Kidney (tissue), 14 donors: Measurements from ENCODE around the gene SETD1B. TPM values are rescaled to one million over a fixed set of nuclear protein-coding genes. Genes with fewer than 3 reads are reported as not detected.

Experiments used
- DNase-seq, 5 donors: peaks; one replicate each; pipeline ENCODE4 v3.0.0-alpha.2; 2013 to 2020
- FAIRE-seq: peaks from 2 replicates; lab custom pipeline; 2012; peaks lifted over from hg19 to GRCh38; lab: Jason Lieb, UNC
- H3K27ac ChIP-seq, 2 donors: one replicate each; pipeline ENCODE4 v1.7.0; 2013; ENCODE audit warnings: low read depth in 2 of 2, low read length in 2 of 2, inconsistent platforms in 1 of 2
- H3K27me3 ChIP-seq: one replicate; pipeline ENCODE4 v1.7.1; 2013; ENCODE audit warnings: low read length, inconsistent platforms; ENCODE audit not compliant: control insufficient read depth, insufficient read depth
- H3K36me3 ChIP-seq, 3 donors: one replicate each; pipeline versions ENCODE4 v1.7.0 to v1.7.1; 2013; ENCODE audit warnings: low read length in 3 of 3, control low read depth in 1 of 3, inconsistent platforms in 1 of 3; ENCODE audit not compliant: insufficient read depth in 3 of 3, control insufficient read depth in 2 of 3
- H3K4me1 ChIP-seq, 3 donors: one replicate each; pipeline versions ENCODE4 v1.7.0 to v1.7.1; 2013; ENCODE audit warnings: low read length in 3 of 3, inconsistent platforms in 1 of 3, low read depth in 1 of 3; ENCODE audit not compliant: control insufficient read depth in 2 of 3, insufficient read depth in 2 of 3
- H3K4me3 ChIP-seq, 3 donors: one replicate each; pipeline versions ENCODE4 v1.7.0 to v1.8.1; 2013; ENCODE audit warnings: low read length in 3 of 3, control low read depth in 1 of 3, inconsistent platforms in 1 of 3
- H3K9ac ChIP-seq, 3 donors: one replicate each; pipeline versions ENCODE4 v1.7.0 to v1.7.1; 2013; ENCODE audit warnings: low read length in 3 of 3, control low read depth in 1 of 3, inconsistent platforms in 1 of 3
- H3K9me3 ChIP-seq, 3 donors: one replicate each; pipeline versions ENCODE4 v1.7.0 to v1.7.1; 2013; ENCODE audit warnings: low read length in 3 of 3, control low read depth in 1 of 3, inconsistent platforms in 1 of 3; ENCODE audit not compliant: control insufficient read depth in 2 of 3, insufficient read depth in 1 of 3
- CTCF ChIP-seq: IDR thresholded peaks from 3 replicates; pipeline ENCODE4 v1.5.1; 2012; ENCODE audit warnings: mild to moderate bottlenecking, moderate library complexity, borderline replicate concordance; ENCODE audit not compliant: insufficient read depth; ENCODE audit errors: extremely low read depth
- intact Hi-C: fragments of 100-400 bp; cut with DNase I; formaldehyde crosslinking; loops from one replicate; pipeline ENCODE4 v1.11.1; 2022
- polyA plus RNA-seq: library from polyadenylated mRNA; stranded (reverse); fragments of 350-450 nt; fragmentation: Illumina TruSeq; extraction: RNeasy Lipid Tissue Mini Kit (QIAGEN cat#74804); gene quantifications from one replicate; pipeline ENCODE4 v1.2.3, GENCODE V29; 2014; ENCODE audit warnings: low read depth, low replicate concordance; ENCODE audit not compliant: insufficient read depth
- total RNA-seq: library from RNA; stranded (reverse); fragmentation: NEBNext Ultra II Directional; extraction: Animal tissue kit (Norgen Biotek cat#: 25700); gene quantifications from one replicate; pipeline ENCODE4 v1.2.1, GENCODE V29; 2021
- donor health status: control.
- donor health status: control.
- donor health status: control.
- donor health status: control.
- donor health status: control.
- donor health status: DM: yes; HTN: yes; CAD: no.
- donor health status: Normal renal cell carcinoma (clear cell type).

SETD1B gene
- total and polyA plus RNA-seq, 2 donors from 2014 or later: 3.5 to 34.5 TPM

DNA sequence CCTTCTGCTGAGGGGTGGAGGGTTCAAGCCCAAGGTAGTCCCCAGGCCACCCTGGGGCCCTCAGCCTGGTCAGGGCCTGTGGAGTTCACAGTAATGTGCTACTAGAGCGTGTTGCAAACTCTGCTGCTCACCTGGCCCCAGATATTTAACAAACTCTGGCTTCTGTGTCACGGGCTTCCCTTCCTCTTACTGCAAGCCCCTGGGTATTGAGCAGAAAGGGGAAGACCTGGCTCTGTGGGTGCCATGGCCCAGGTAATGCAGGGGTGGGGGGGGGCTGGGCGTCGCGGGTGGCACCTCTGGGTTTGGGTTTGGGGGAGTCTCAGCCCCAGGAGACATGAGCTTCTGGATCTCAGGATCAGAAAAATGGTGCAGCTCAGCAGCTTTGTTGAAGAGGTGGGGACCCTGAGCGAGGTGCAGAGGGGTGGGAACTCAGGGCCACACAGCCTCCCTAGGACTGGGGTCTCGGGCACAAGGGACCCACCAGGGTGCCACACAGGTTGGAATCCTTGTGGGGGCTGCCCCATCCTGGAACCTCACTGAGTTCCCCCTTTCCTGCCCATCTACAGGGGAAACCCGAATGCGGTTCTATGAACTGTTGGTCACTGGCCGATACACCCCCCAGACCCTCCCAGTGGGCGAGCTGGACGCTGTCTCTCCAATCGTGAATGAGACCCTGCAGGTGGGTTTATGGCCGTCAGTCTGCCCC is 4.0 kb downstream of the SETD1B start:
- TF ChIP-seq CTCF: no peak

GRCh38 chr12:121808623-121809022 is 4.8 kb downstream of the SETD1B start:
- Histone ChIP-seq H3K9me3 (no peaks in the 10 kb centered on the region), H3K36me3 (peaks cover 0 to 34% (median 9%) of the 10 kb centered on the region in 3 donors), H3K4me1 (peaks cover 0 to 40% (median 17%) of the 10 kb centered on the region in 3 donors), H3K4me3 (no peak overlapping the region), H3K9ac (no peak overlapping the region), H3K27ac (no peak overlapping the region), H3K27me3 (no peaks in the 10 kb centered on the region)
- TF ChIP-seq CTCF: no peak
- DNase-seq (no peak), FAIRE-seq (no peak)
- intact Hi-C loops: no loop called here

More for the DNA sequence above, 4.0 kb downstream of the SETD1B start:
- Histone ChIP-seq H3K27ac (no peak overlapping the region), H3K27me3 (no peaks in the 10 kb centered on the region), H3K36me3 (peaks cover 0 to 30% (median 9%) of the 10 kb centered on the region in 3 donors), H3K9me3 (no peaks in the 10 kb centered on the region), H3K4me1 (peaks cover 0 to 32% (median 11%) of the 10 kb centered on the region in 3 donors), H3K9ac (no peak overlapping the region), H3K4me3 (no peak overlapping the region)
- intact Hi-C loops: no loop called here
- peak in 2 of 5 donors; percentile 41 to 60 for DNase-seq
- FAIRE-seq: no peak

- H3K27ac ChIP-seq: no peak overlapping the region
- H3K4me1 ChIP-seq: peaks cover 0 to 43% (median 17%) of the 10 kb centered on the region in 3 donors
- H3K9me3 ChIP-seq: no peaks in the 10 kb centered on the region
- FAIRE-seq (no peak), DNase-seq (peak in 1 of 5 donors; percentile 80)
- no peak overlapping the region for H3K4me3 ChIP-seq
- H3K9ac ChIP-seq: no peak overlapping the region
- H3K36me3 ChIP-seq: peaks cover 0 to 38% (median 13%) of the 10 kb centered on the region in 3 donors
- no peak for TF ChIP-seq CTCF
- H3K27me3 ChIP-seq: no peaks in the 10 kb centered on the region
- intact Hi-C loops: no loop called here
Observed at GRCh38 chr12:121809712-121810116, 5.9 kb downstream of the SETD1B start.
